Activated CD4-positive, alpha-beta T cell treated with anti-CD3 and anti-CD28 coated beads for 48 hours (primary cell): ENCODE data around the gene ADGRB2.

ENCODE experiments used
- DNase-seq: peaks from one replicate; pipeline ENCODE4 v3.0.0-alpha.2; 2020

ADGRB2 gene

GRCh38 chr1:31677949-31678348, 86.2 kb downstream of the ADGRB2 start:
- no peak for DNase-seq

DNA sequence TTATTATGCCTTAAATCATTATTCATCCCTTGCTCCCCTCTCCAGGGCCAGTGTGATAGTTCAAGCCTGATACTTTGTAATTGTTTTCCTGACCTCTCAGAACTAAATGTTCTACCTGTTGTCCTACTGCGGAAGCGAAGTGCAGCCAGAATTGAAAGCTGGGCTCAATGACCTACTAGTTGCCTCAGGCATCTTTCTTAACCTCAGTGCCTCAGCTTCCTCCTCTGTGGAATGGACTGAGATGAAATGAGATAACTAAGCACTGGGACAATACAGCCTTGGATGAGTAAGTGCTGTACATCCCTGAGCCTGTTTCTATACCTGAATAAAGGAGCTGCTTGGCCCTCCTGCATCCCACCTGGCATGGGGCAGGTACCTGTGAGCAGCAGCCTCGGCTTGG, 86.7 kb downstream of the ADGRB2 start:
- DNase-seq: no peak
